A204.1 (cell line): ENCODE measurements around the gene IL1R1.
"Not testable (repeated sequence)": the region's sequence is repeated elsewhere in the genome, so short reads cannot be mapped to it uniquely, and the experiment has no call there.

Source experiments
- FAIRE-seq: peaks from 2 replicates; lab custom pipeline; 2012; peaks lifted over from hg19 to GRCh38; lab: Jason Lieb, UNC

The IL1R1 gene

GRCh38 chr2:102110596-102111334, 31.8 kb upstream of the IL1R1 start:
- FAIRE-seq = no peak

- FAIRE-seq = no peak
Measured at GRCh38 chr2:102111823-102112222, 30.7 kb upstream of the IL1R1 start.

- no peak for FAIRE-seq
Measured at GRCh38 chr2:102112271-102112670, 30.3 kb upstream of the IL1R1 start.

- no peak for FAIRE-seq
Measured at GRCh38 chr2:102112692-102113665, 29.6 kb upstream of the IL1R1 start.

- no peak for FAIRE-seq
Measured at GRCh38 chr2:102114290-102114721, 28.2 kb upstream of the IL1R1 start.

GRCh38 chr2:102114851-102115497, 27.6 kb upstream of the IL1R1 start:
- FAIRE-seq = no peak

- FAIRE-seq = no peak
Measured at GRCh38 chr2:102116630-102117471, 25.7 kb upstream of the IL1R1 start.

- no peak for FAIRE-seq
Measured at GRCh38 chr2:102117472-102117858, 25.1 kb upstream of the IL1R1 start.

- no peak for FAIRE-seq
Measured at GRCh38 chr2:102119255-102119654, 23.3 kb upstream of the IL1R1 start.

GRCh38 chr2:102120261-102120660, 22.3 kb upstream of the IL1R1 start:
- FAIRE-seq = no peak

GRCh38 chr2:102120701-102121159, 21.8 kb upstream of the IL1R1 start:
- FAIRE-seq = no peak

GRCh38 chr2:102122115-102122514, 20.4 kb upstream of the IL1R1 start:
- no peak for FAIRE-seq

GRCh38 chr2:102122909-102123308, 19.6 kb upstream of the IL1R1 start:
- no peak for FAIRE-seq

- not testable (repeated sequence) for FAIRE-seq
Measured at GRCh38 chr2:102124421-102124820, 18.1 kb upstream of the IL1R1 start.

- FAIRE-seq = no peak
Measured at GRCh38 chr2:102126169-102126568, 16.4 kb upstream of the IL1R1 start.

- no peak for FAIRE-seq
Measured at GRCh38 chr2:102126660-102127059, 15.9 kb upstream of the IL1R1 start.

GRCh38 chr2:102129082-102129481, 13.5 kb upstream of the IL1R1 start:
- FAIRE-seq = no peak

GRCh38 chr2:102129951-102130646, 12.4 kb upstream of the IL1R1 start:
- FAIRE-seq = no peak

- FAIRE-seq = no peak
Measured at GRCh38 chr2:102130647-102130991, 11.9 kb upstream of the IL1R1 start.

GRCh38 chr2:102131564-102131963, 11.0 kb upstream of the IL1R1 start:
- no peak for FAIRE-seq

GRCh38 chr2:102137138-102137537, 5.4 kb upstream of the IL1R1 start:
- no peak for FAIRE-seq
